Activated T-cell treated with anti-CD3 and anti-CD28 coated beads for 1 hour (primary cell): ENCODE data around the gene PTTG1IP.
"Not testable (repeated sequence)": the region's sequence is repeated elsewhere in the genome, so short reads cannot be mapped to it uniquely, and the experiment has no call there.

Source experiments
- DNase-seq: peaks from one replicate; pipeline ENCODE4 v3.0.0-alpha.2; 2020; ENCODE audit warnings: low read depth

PTTG1IP gene

GRCh38 chr21:44842721-44843445, 30.6 kb downstream of the PTTG1IP start:
- no peak for DNase-seq

- no peak for DNase-seq
These were observed 31.4 kb downstream of the PTTG1IP start for GRCh38 chr21:44842087-44842486.

GRCh38 chr21:44840771-44841170, 32.7 kb downstream of the PTTG1IP start:
- no peak for DNase-seq

- DNase-seq, result no peak
These were observed 34.5 kb downstream of the PTTG1IP start for GRCh38 chr21:44838951-44839350.

GRCh38 chr21:44838039-44838895, 35.2 kb downstream of the PTTG1IP start:
- no peak for DNase-seq

- no peak for DNase-seq
These were observed 36.0 kb downstream of the PTTG1IP start for GRCh38 chr21:44837537-44837936.

- DNase-seq, result no peak
These were observed 36.6 kb downstream of the PTTG1IP start for GRCh38 chr21:44836666-44837471.

- no peak for DNase-seq
These were observed 37.2 kb downstream of the PTTG1IP start for GRCh38 chr21:44836349-44836665.

GRCh38 chr21:44835647-44835973, 37.9 kb downstream of the PTTG1IP start:
- DNase-seq, result no peak

GRCh38 chr21:44834951-44835646, 38.4 kb downstream of the PTTG1IP start:
- no peak for DNase-seq

GRCh38 chr21:44834231-44834950, 39.1 kb downstream of the PTTG1IP start:
- DNase-seq, result no peak

- DNase-seq, result no peak
These were observed 39.8 kb downstream of the PTTG1IP start for GRCh38 chr21:44833663-44834062.

- not testable (repeated sequence) for DNase-seq
These were observed 40.8 kb downstream of the PTTG1IP start for GRCh38 chr21:44832516-44833255.

GRCh38 chr21:44831227-44831860, 42.1 kb downstream of the PTTG1IP start:
- no peak for DNase-seq

- DNase-seq, result no peak
These were observed 43.9 kb downstream of the PTTG1IP start for GRCh38 chr21:44829507-44830092.

GRCh38 chr21:44828362-44829056, 45.0 kb downstream of the PTTG1IP start:
- no peak for DNase-seq

- no peak for DNase-seq
These were observed 50.3 kb downstream of the PTTG1IP start for GRCh38 chr21:44823179-44823660.

GRCh38 chr21:44822484-44823178, 50.9 kb downstream of the PTTG1IP start:
- DNase-seq, result no peak
